Dermis microvascular lymphatic vessel endothelial cell (primary cell): ENCODE measurements around the gene CHRNA4. TPM values are rescaled to one million over a fixed set of nuclear protein-coding genes. Genes with fewer than 3 reads are reported as not detected.
"Not testable (repeated sequence)": the region's sequence is repeated elsewhere in the genome, so short reads cannot be mapped to it uniquely, and the experiment has no call there.

Source experiments
- DNase-seq, 2 donors: peaks; one replicate each; pipeline versions ENCODE4 v3.0.0 to v3.0.0-alpha.2; 2010; ENCODE audit warnings: low read depth in 2 of 2
- total RNA-seq: library from RNA; depleted of rRNA; stranded (reverse); fragments of >200 nt; gene quantifications from 2 replicates; pipeline ENCODE4 v1.2.1, GENCODE V29; 2014

The CHRNA4 gene
- total RNA-seq, 1 donor from 2014 or later, result 0.13 TPM

- DNase-seq, result no peak
Observed at GRCh38 chr20:63350196-63350595, 11.0 kb downstream of the CHRNA4 start.

GRCh38 chr20:63349516-63349895 is 11.6 kb downstream of the CHRNA4 start:
- DNase-seq, result no peak

- DNase-seq, result no peak
Observed at GRCh38 chr20:63348828-63349515, 12.2 kb downstream of the CHRNA4 start.

- DNase-seq, result no peak
Observed at GRCh38 chr20:63347950-63348827, 13.0 kb downstream of the CHRNA4 start.

- DNase-seq, result no peak
Observed at GRCh38 chr20:63347081-63347741, 13.9 kb downstream of the CHRNA4 start.

GRCh38 chr20:63346131-63347080 is 14.7 kb downstream of the CHRNA4 start:
- DNase-seq, result no peak

- no peak for DNase-seq
Observed at GRCh38 chr20:63345328-63346100, 15.6 kb downstream of the CHRNA4 start.

- no peak for DNase-seq
Observed at GRCh38 chr20:63344616-63345327, 16.4 kb downstream of the CHRNA4 start.

GRCh38 chr20:63343460-63344445 is 17.4 kb downstream of the CHRNA4 start:
- no peak for DNase-seq

- DNase-seq, result no peak
Observed at GRCh38 chr20:63342561-63343459, 18.3 kb downstream of the CHRNA4 start.

- DNase-seq, result not testable (repeated sequence)
Observed at GRCh38 chr20:63340158-63340688, 20.9 kb downstream of the CHRNA4 start.

GRCh38 chr20:63339154-63340094 is 21.7 kb downstream of the CHRNA4 start:
- not testable (repeated sequence) for DNase-seq

- DNase-seq, result no peak
Observed at GRCh38 chr20:63337786-63338420, 23.2 kb downstream of the CHRNA4 start.

- no peak for DNase-seq
Observed at GRCh38 chr20:63336232-63336752, 24.9 kb downstream of the CHRNA4 start.

- peak in 1 of 2 donors; percentile 47 for DNase-seq
Observed at GRCh38 chr20:63335711-63336110, 25.4 kb downstream of the CHRNA4 start.
